Peyer's patch (tissue), 4 donors: ENCODE measurements around the gene PTPRM. TPM values are rescaled to one million over a fixed set of nuclear protein-coding genes. Genes with fewer than 3 reads are reported as not detected.

Experiments
- DNase-seq, 3 donors: peaks; one replicate each; pipeline ENCODE4 v3.0.0-alpha.2; 2017 to 2019
- H3K27ac ChIP-seq, 4 donors: fragments of 200-600 bp; sonication (generic); one replicate each; pipeline ENCODE4 v1.5.1; 2016 to 2019
- H3K27me3 ChIP-seq, 2 donors: fragments of 200-600 bp; sonication (generic); one replicate each; pipeline ENCODE4 v1.5.1; 2019
- H3K36me3 ChIP-seq, 3 donors: fragments of 200-600 bp; sonication (generic); one replicate each; pipeline ENCODE4 v1.5.1; 2016 to 2019
- H3K4me1 ChIP-seq, 4 donors: fragments of 200-600 bp; sonication (generic); one replicate each; pipeline ENCODE4 v1.5.1; 2016 to 2019
- H3K4me3 ChIP-seq, 4 donors: fragments of 200-600 bp; sonication (generic); 1 replicate in 3 of 4; 2 replicates in 1 of 4; pipeline ENCODE4 v1.5.1; 2016 to 2019; ENCODE audit warnings: mild to moderate bottlenecking in 1 of 4
- H3K9me3 ChIP-seq, 4 donors: fragments of 200-600 bp; sonication (generic); one replicate each; pipeline ENCODE4 v1.5.1; 2016 to 2019; ENCODE audit warnings: mild to moderate bottlenecking in 1 of 4
- POLR2A ChIP-seq, 2 donors: fragments of 450-650 bp; IDR thresholded peaks; one replicate each; pipeline ENCODE4 v1.5.1; 2017; ENCODE audit warnings: antibody characterized with exemption in 2 of 2, mild to moderate bottlenecking in 2 of 2, moderate library complexity in 2 of 2
- total RNA-seq, 4 donors: library from RNA; depleted of rRNA; stranded (reverse); fragments of >200 nt; gene quantifications; one replicate each; pipeline ENCODE4 v1.1.0, GENCODE V29; 2016
- TF ChIP-seq, protein P1 (sequence below), 6 experiments: fragments of 450-650 bp in 4 of 6; fragments of 200-600 bp in 2 of 6; sonication (generic) in 1 of 6; IDR thresholded peaks; one replicate each; pipeline ENCODE4 v1.5.1; 2017 to 2019; ENCODE audit warnings: antibody characterized with exemption in 6 of 6, mild to moderate bottlenecking in 3 of 6, moderate library complexity in 1 of 6

The PTPRM gene
- total RNA-seq, 4 donors from 2014 or later, result 39.6 to 211 (median 80.3) TPM

DNA sequence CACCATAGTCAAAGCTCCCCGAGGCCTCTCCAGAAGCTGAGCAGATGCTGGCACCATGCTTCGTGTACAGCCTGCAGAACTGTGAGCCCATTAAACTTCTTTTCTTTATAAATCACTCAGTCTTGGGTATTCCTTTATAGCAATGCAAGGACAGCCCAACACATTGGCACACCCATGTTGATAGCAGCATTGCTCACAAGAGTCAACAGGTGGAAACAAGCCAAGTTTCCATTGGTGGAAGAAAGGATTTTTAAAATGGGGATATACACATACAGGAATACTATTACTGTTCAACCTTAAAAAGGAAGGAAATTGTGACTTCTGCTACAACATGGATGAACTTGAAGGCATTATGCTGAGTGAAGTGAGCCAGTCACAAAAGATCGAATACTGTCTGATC is 855.3 kb downstream of the PTPRM start:
- TF ChIP-seq, protein P1, sequence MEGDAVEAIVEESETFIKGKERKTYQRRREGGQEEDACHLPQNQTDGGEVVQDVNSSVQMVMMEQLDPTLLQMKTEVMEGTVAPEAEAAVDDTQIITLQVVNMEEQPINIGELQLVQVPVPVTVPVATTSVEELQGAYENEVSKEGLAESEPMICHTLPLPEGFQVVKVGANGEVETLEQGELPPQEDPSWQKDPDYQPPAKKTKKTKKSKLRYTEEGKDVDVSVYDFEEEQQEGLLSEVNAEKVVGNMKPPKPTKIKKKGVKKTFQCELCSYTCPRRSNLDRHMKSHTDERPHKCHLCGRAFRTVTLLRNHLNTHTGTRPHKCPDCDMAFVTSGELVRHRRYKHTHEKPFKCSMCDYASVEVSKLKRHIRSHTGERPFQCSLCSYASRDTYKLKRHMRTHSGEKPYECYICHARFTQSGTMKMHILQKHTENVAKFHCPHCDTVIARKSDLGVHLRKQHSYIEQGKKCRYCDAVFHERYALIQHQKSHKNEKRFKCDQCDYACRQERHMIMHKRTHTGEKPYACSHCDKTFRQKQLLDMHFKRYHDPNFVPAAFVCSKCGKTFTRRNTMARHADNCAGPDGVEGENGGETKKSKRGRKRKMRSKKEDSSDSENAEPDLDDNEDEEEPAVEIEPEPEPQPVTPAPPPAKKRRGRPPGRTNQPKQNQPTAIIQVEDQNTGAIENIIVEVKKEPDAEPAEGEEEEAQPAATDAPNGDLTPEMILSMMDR (IDR thresholded peaks at IDR 0.05), result no peak
- no peak for TF ChIP-seq POLR2A (IDR thresholded peaks at IDR 0.05)

DNA sequence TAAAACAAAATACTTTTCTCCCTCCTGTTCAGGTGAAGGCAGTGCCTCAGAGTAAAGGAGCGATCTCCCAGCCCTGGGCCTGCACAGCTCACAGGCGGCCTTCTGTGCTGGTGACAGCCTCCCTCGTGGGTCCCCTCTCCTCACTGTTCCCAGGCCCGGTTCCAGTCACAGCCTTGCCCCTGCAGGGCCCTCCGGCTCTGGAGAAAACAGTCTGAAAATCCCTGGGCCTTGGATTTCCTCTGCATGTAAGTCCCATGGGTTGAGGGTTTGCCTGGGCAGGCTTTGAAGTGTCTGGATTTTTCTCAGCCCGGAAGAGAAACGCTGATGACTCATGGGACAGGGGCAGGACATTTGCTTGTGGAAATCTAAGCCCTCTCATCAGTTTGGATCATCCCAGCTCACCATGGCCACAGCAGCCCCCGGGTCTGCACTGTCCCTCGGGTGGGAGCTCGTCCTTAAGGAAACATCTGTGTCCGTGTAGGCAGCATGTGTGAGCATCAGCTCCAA is 856.0 kb downstream of the PTPRM start:
- Histone ChIP-seq H3K4me1 (no peaks in the 10 kb centered on the region), H3K27me3 (no peaks in the 10 kb centered on the region), H3K36me3 (no peaks in the 10 kb centered on the region), H3K4me3 (no peak overlapping the region), H3K9me3 (no peaks in the 10 kb centered on the region), H3K27ac (no peak overlapping the region)
- DNase-seq, result no peak
- TF ChIP-seq, protein P1 (IDR thresholded peaks at IDR 0.05), result no peak
- TF ChIP-seq POLR2A (IDR thresholded peaks at IDR 0.05), result no peak

More for the DNA sequence above, 855.3 kb downstream of the PTPRM start:
- Histone ChIP-seq H3K4me3 (no peak overlapping the region), H3K27me3 (no peaks in the 10 kb centered on the region), H3K27ac (no peak overlapping the region), H3K9me3 (no peaks in the 10 kb centered on the region), H3K4me1 (no peaks in the 10 kb centered on the region), H3K36me3 (no peaks in the 10 kb centered on the region)
- no peak for DNase-seq

DNA sequence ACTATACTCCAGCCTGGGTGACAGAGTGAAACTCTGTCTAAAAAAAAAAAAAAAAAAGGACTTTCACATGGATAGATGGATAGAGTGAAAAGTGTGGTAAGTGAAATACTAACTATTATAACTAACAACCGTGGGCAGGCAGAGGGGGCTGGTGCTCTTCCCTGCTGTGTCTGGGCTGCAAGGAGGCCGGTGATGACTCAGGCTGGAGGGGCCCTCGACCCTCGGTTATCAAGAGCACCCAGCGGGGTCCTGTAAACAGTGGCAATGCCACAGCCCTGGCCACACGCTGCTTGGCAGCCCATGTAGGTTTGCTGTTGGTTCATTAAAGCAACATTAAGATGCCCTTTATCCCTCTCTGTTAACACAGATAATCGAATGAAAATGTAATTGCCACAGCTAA is 857.4 kb downstream of the PTPRM start:
- no peak overlapping the region for H3K27ac ChIP-seq
- no peaks in the 10 kb centered on the region for H3K36me3 ChIP-seq
- H3K9me3 ChIP-seq, result no peaks in the 10 kb centered on the region
- no peaks in the 10 kb centered on the region for H3K27me3 ChIP-seq
- H3K4me1 ChIP-seq, result no peaks in the 10 kb centered on the region
- no peak overlapping the region for H3K4me3 ChIP-seq
- TF ChIP-seq POLR2A (IDR thresholded peaks at IDR 0.05), result no peak
- TF ChIP-seq, protein P1 (IDR thresholded peaks at IDR 0.05), result no peak
- DNase-seq, result no peak

DNA sequence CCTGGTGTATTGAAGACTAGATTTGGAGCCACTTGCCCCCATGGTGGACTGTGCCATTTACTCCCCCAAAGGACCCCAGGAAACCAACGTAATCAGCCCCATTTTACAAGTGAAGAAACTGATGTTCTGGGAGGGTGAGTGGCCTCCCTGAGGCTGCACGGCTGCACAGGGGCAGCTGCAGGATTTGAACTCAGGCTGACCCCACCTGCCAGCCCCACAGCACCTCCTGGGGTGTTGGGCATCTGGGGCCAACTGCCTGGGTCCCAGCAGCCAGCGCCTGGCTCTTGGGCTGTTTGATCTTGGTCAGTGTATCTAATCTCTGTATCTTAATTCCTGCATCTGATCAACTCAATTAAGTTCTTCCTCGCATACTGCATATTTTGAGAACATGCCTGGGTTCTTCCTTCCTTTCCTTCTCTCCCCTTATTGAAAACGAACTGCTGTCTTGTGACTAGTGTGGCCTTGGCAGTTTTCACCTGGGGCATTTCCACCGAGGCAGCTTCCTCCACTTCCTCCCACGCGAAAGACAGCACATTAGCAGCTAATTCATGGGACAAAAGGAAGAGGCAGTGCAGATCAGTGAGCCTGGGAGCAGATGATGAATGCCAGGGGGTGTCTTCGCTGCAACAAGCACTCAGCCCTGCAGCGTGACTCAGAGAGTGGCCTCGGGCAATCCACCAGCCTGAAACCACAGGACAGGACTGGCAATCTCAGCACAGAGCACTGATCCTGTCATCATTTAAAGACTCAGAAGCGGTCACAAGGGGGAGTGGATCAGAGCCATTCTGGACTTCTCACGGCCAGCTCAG is 858.0 kb downstream of the PTPRM start:
- TF ChIP-seq POLR2A (IDR thresholded peaks at IDR 0.05), result no peak
- TF ChIP-seq, protein P1 (IDR thresholded peaks at IDR 0.05), result no peak
- Histone ChIP-seq H3K27me3 (no peaks in the 10 kb centered on the region), H3K27ac (no peak overlapping the region), H3K36me3 (no peaks in the 10 kb centered on the region), H3K4me1 (no peaks in the 10 kb centered on the region), H3K4me3 (no peak overlapping the region), H3K9me3 (no peaks in the 10 kb centered on the region)
- DNase-seq, result no peak

DNA sequence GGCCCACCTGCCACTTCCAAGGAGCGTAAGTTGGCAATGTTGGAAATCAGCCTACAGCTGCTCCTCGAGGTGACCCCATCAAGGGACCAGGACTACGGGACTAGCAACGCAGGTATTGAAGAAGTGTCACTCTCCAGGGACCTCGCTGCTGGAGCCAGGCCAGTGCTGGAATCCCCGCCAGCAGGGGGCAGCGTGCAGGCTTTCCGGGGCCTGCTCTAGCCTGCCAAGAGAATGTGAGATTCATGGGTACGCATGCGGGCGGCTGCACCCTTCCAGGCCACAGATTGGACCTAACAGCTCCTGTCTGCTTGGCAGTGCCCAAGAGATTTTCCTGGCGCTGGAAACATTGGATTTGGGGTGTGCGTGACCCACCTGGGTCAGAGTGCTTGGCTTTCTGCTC is 859.3 kb downstream of the PTPRM start:
- no peak overlapping the region for H3K27ac ChIP-seq
- DNase-seq, result no peak
- no peaks in the 10 kb centered on the region for H3K4me1 ChIP-seq
- TF ChIP-seq, protein P1 (IDR thresholded peaks at IDR 0.05), result no peak
- TF ChIP-seq POLR2A (IDR thresholded peaks at IDR 0.05), result no peak
- no peaks in the 10 kb centered on the region for H3K9me3 ChIP-seq
- H3K36me3 ChIP-seq, result no peaks in the 10 kb centered on the region
- no peak overlapping the region for H3K4me3 ChIP-seq
- no peaks in the 10 kb centered on the region for H3K27me3 ChIP-seq
